ENCODE data around the gene HAS3. TPM values are rescaled to one million over a fixed set of nuclear protein-coding genes. Genes with fewer than 3 reads are reported as not detected.
"Not testable (repeated sequence)": the region's sequence is repeated elsewhere in the genome, so short reads cannot be mapped to it uniquely, and the experiment has no call there.

Gene HAS3
- total and polyA plus RNA-seq, 5 donors = 0.18 to 0.89 (median 0.50) TPM

GRCh38 chr16:69149621-69150020, 44.2 kb downstream of the HAS3 start:
- H3K4me1 ChIP-seq (ENCODE audit: control insufficient read depth, insufficient read depth, low read length); H3K27ac ChIP-seq (ENCODE audit: low read length); ATAC-seq; H3K4me3 ChIP-seq (ENCODE audit: low read length); DNase-seq; H3K9me3 ChIP-seq (ENCODE audit: control insufficient read depth, low read length); H3K27me3 ChIP-seq (ENCODE audit: control insufficient read depth, insufficient read depth): not testable (repeated sequence)
- intact Hi-C loops (cut with DNase I) = loop anchor here (2.0 to 10.0 kb wide), 3 partner anchors 135 to 138 kb away; no protein-coding TSS in a partner anchor
- WGBS = 83% methylated on average over 9 of the region's 9 CpGs

DNA sequence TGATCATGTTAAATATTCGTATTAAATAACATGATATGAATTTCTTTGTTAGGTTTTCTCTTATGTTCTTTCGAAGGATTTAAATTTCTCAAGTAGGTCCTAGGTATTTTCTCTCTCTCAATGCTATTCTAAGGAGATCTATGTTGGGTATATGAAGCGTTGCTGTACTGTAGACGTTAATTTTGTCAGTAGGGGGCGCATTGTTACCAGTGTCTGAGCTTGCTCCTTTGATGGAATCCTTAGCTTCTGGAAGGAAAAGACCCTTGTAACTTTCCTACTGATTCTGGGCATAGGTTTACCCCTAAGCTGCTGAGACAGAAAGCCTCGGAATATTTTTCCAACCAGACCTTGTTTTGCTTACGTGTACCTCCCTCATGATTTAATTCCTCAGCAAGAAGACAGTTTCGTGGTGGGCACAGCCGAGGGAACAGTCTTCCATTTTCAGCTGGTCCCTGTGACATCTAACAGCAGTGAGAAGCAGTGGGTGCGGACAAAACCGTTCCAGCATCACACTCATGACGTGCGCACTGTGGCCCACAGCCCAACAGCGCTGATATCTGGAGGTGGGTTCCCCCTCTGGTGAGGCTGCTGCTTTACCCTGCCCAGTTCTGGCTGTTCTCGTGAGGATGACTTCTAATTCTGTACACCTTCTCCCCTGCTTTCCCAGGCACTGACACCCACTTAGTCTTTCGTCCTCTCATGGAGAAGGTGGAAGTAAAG, 44.9 kb downstream of the HAS3 start:
- DNase-seq (no peak), ATAC-seq (peak; percentile 82 to 85)
- no peak overlapping the region for H3K4me3 ChIP-seq (ENCODE audit: low read length)
- H3K4me1 ChIP-seq (ENCODE audit: control insufficient read depth, insufficient read depth, low read length) = no peaks in the 10 kb centered on the region
- no peaks in the 10 kb centered on the region for H3K9me3 ChIP-seq (ENCODE audit: control insufficient read depth, low read length)
- no peak overlapping the region for H3K27ac ChIP-seq (ENCODE audit: low read length)
- intact Hi-C loops (cut with DNase I) = loop anchor here (2.0 to 10.0 kb wide), 3 partner anchors 134 to 137 kb away; no protein-coding TSS in a partner anchor
- 55% methylated on average over 16 of the region's 16 CpGs for WGBS
- H3K27me3 ChIP-seq (ENCODE audit: control insufficient read depth, insufficient read depth) = no peaks in the 10 kb centered on the region

- no peak for ATAC-seq
- no peak overlapping the region for H3K4me3 ChIP-seq (ENCODE audit: low read length)
- WGBS = 68% methylated on average over 3 of the region's 3 CpGs
- no peaks in the 10 kb centered on the region for H3K27me3 ChIP-seq (ENCODE audit: control insufficient read depth, insufficient read depth)
- no peaks in the 10 kb centered on the region for H3K9me3 ChIP-seq (ENCODE audit: control insufficient read depth, low read length)
- H3K27ac ChIP-seq (ENCODE audit: low read length) = no peak overlapping the region
- no peaks in the 10 kb centered on the region for H3K4me1 ChIP-seq (ENCODE audit: control insufficient read depth, insufficient read depth, low read length)
- DNase-seq = no peak
- intact Hi-C loops (cut with DNase I) = loop anchor here in 1 of 4 donors (10.0 kb wide), 1 partner anchor 128 kb away; no protein-coding TSS in a partner anchor
Observed at GRCh38 chr16:69157196-69157595, 51.7 kb downstream of the HAS3 start.

- ATAC-seq = no peak
- WGBS = 93% methylated on average over 1 of the region's 1 CpG
- Histone ChIP-seq H3K27ac (ENCODE audit: low read length) (no peak overlapping the region), H3K9me3 (ENCODE audit: control insufficient read depth, low read length) (no peaks in the 10 kb centered on the region), H3K4me1 (ENCODE audit: control insufficient read depth, insufficient read depth, low read length) (no peaks in the 10 kb centered on the region), H3K4me3 (ENCODE audit: low read length) (no peak overlapping the region), H3K27me3 (ENCODE audit: control insufficient read depth, insufficient read depth) (no peaks in the 10 kb centered on the region)
- DNase-seq = no peak
- intact Hi-C loops (cut with DNase I) = no loop called here
Observed at GRCh38 chr16:69160192-69160591, 54.7 kb downstream of the HAS3 start.

DNA sequence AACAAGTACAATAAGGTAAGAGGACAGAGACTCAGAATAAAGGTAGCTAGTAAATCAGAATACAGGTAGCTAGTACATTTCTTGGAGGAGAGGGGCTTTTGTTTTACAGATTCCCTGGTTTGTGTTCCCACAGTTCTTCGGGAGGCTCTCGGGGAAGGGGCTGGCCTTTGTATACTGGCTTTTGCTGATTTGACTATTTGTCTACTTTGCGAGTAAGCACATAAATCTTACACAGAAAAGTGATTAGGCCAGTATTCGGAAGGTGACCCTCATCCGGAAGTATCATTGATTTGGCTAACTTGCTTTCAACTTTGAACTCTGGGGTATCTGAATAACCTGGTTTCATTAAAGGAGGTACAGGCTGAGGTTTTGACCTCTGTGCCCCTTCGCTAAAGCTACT, 60.1 kb downstream of the HAS3 start:
- Histone ChIP-seq H3K9me3 (ENCODE audit: control insufficient read depth, low read length) (no peaks in the 10 kb centered on the region), H3K27ac (ENCODE audit: low read length) (no peak overlapping the region), H3K4me1 (ENCODE audit: control insufficient read depth, insufficient read depth, low read length) (peaks cover 2% of the 10 kb centered on the region), H3K27me3 (ENCODE audit: control insufficient read depth, insufficient read depth) (no peaks in the 10 kb centered on the region), H3K4me3 (ENCODE audit: low read length) (no peak overlapping the region)
- DNase-seq (no peak), ATAC-seq (no peak)
- WGBS = 94% methylated on average over 6 of the region's 6 CpGs
- intact Hi-C loops (cut with DNase I) = no loop called here

DNA sequence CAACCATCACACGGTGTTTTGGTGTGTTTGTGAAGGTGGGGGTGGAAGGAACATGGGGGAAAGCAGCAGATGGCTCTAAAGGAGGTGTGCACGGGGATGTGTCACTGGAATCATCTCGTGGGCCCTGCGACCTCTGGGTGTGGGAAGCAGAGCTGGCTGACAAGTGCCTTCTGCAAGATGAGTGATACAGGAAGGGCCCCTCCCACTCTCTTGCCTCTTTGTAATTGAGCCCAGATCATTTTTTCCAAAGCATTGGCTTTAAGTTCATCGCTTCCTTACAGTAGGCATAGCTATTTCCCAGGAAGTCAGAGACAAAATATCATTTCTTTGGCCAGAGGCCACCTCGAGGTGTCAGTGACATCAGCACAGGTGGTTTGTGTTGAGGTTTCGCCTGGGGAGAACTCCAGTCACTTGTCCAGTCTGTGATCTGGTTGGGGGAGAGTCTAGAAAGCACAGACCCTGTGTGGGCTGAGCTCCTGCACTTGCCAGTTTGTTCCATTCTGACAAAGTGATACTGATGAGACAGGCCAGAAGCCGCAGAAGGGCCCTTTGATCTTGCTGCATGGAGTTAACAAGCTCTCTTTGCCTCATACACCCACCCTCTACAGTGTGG, 60.9 kb downstream of the HAS3 start:
- no peak overlapping the region for H3K4me3 ChIP-seq (ENCODE audit: low read length)
- no peaks in the 10 kb centered on the region for H3K9me3 ChIP-seq (ENCODE audit: control insufficient read depth, low read length)
- DNase-seq (peak in 1 of 3 donors; percentile 65), ATAC-seq (peak; percentile 86 to 89)
- intact Hi-C loops (cut with DNase I) = no loop called here
- H3K4me1 ChIP-seq (ENCODE audit: control insufficient read depth, insufficient read depth, low read length) = peaks cover 2% of the 10 kb centered on the region
- no peak overlapping the region for H3K27ac ChIP-seq (ENCODE audit: low read length)
- no peaks in the 10 kb centered on the region for H3K27me3 ChIP-seq (ENCODE audit: control insufficient read depth, insufficient read depth)
- WGBS = 39% methylated on average over 8 of the region's 8 CpGs

DNA sequence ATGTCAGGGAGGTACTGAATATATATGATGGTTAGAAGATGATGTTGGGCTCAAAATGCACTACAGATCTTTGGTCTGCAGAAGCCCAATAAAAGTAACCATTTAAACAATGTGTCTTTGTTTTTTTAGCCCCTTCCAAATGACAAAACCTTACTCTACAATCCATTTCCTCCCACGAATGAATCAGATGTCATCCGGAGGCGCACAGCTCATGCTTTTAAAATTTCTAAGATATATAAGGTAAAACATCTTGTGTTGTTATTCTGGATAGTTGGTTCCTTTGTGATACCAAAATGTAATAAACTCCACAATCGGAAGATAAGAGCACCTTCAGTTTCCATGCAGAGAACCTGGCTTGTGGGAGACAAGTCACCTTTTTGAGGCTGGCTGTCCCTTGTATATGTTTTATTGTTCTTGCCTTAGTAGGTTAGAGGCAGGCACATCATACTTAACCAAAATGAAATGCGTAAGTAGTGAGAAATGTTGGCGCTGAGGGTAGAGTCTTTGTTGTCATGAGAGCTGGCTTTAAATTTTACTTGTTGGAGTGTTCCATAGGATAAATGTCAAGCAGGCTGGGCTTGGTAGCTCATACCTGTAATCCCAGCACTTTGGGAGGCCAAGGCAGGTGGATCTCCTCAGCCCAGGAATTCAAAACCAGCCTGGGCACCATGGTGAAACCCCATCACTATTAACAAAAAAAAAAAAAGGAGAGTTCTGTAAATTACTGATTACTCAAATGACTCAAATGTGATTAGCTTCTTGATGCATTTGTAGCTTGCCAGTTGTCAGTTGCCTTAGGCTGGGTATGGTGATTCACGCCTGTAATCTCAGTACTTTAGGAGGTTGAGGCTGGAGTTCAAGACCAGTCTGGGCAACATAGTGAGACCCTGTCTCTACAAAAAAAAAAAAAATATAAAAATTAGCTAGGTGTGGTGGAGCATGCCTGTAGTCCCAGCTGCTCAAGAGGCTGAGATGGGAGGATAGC, 61.8 kb downstream of the HAS3 start:
- 87% methylated on average over 7 of the region's 7 CpGs for WGBS
- DNase-seq (no peak), ATAC-seq (no peak)
- peaks cover 2% of the 10 kb centered on the region for H3K4me1 ChIP-seq (ENCODE audit: control insufficient read depth, insufficient read depth, low read length)
- no peaks in the 10 kb centered on the region for H3K9me3 ChIP-seq (ENCODE audit: control insufficient read depth, low read length)
- no peak overlapping the region for H3K27ac ChIP-seq (ENCODE audit: low read length)
- H3K27me3 ChIP-seq (ENCODE audit: control insufficient read depth, insufficient read depth) = no peaks in the 10 kb centered on the region
- intact Hi-C loops (cut with DNase I) = no loop called here
- no peak overlapping the region for H3K4me3 ChIP-seq (ENCODE audit: low read length)

Other genes with a start within 250 kb of the HAS3 start
- 10 to 100 TPM; 48.5 to 60.3 (median 54.1) TPM for gene CHTF8, start 26.9 kb downstream of the HAS3 start, total RNA-seq
- 29.6 TPM for gene CHTF8, start 26.9 kb downstream of the HAS3 start, polyA plus RNA-seq
- 10 to 100 TPM; 21.3 to 35.1 (median 28.2) TPM for gene UTP4, start 27.0 kb downstream of the HAS3 start, total RNA-seq
- gene UTP4, start 27.0 kb downstream of the HAS3 start, polyA plus RNA-seq = 13.4 TPM
- gene SNTB2, start 81.5 kb downstream of the HAS3 start, total RNA-seq = 10 to 100 TPM; 19.8 to 30.4 (median 22.4) TPM
- 7.0 TPM for gene SNTB2, start 81.5 kb downstream of the HAS3 start, polyA plus RNA-seq
- 10 to 100 TPM; 25.7 to 30.4 (median 27.9) TPM for gene VPS4A, start 205.7 kb downstream of the HAS3 start, total RNA-seq
- gene VPS4A, start 205.7 kb downstream of the HAS3 start, polyA plus RNA-seq = 29.8 TPM
- gene PDF, start 224.9 kb downstream of the HAS3 start, total RNA-seq = 1 to 10 TPM; 4.7 to 5.7 (median 4.9) TPM
- 2.9 TPM for gene PDF, start 224.9 kb downstream of the HAS3 start, polyA plus RNA-seq
- 10 to 100 TPM; 21.0 to 24.8 (median 23.5) TPM for gene COG8, start 233.9 kb downstream of the HAS3 start, total RNA-seq
- 15.7 TPM for gene COG8, start 233.9 kb downstream of the HAS3 start, polyA plus RNA-seq
- gene NIP7, start 234.1 kb downstream of the HAS3 start, total RNA-seq = 10 to 100 TPM in 1 of 4 donors, 1 to 10 TPM in 3; 6.4 to 14.8 (median 9.1) TPM
- 6.2 TPM for gene NIP7, start 234.1 kb downstream of the HAS3 start, polyA plus RNA-seq
- under 1 TPM in 2 of 4 donors, not detected in 2; 0.49 to 0.76 TPM for gene TMED6, start 246.1 kb downstream of the HAS3 start, total RNA-seq
- not detected for gene TMED6, start 246.1 kb downstream of the HAS3 start, polyA plus RNA-seq